NCI-H1436 (cell line): ENCODE data around the gene ALOX12B.
A peak's percentile ranks its signal among the peaks of the same experiment; 100 is the strongest.
"Not testable (repeated sequence)": the region's sequence is repeated elsewhere in the genome, so short reads cannot be mapped to it uniquely, and the experiment has no call there.

Experiments used
- DNase-seq: peaks from one replicate; lab custom pipeline; 2025; lab: John Stamatoyannopoulos, UW

ALOX12B gene

DNA sequence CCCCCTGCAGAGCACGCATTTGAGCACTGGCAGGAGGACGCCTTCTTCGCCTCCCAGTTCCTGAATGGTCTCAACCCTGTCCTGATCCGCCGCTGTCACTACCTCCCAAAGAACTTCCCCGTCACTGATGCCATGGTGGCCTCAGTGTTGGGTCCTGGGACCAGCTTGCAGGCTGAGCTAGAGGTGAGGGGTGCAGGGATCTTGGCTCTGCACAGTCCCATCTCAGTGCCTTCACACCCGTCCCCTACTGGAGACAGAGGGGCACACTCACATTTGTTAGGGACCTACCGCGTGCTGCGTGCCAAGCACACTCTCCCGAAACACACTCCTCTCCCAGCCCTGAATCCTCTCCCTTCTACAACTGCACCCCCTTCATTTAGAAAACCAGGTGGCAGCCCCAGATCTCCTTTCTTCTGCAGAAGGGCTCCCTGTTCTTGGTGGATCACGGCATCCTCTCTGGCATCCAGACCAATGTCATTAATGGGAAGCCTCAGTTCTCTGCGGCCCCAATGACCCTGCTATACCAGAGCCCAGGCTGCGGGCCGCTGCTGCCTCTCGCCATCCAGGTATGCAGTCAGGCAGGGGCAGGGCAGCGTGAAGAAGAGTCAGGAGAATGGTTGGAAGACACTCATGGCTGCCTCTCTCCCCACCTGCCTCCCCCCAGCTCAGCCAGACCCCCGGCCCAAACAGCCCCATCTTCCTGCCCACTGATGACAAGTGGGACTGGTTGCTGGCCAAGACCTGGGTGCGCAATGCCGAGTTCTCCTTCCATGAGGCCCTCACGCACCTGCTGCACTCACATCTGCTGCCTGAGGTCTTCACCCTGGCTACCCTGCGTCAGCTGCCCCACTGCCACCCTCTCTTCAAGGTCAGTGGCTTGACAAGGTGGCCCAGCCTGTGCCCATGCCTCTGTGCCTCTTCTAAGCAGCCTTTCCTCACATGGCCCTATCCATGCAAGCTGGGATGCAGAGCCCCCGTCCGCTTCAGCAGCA is 42.4 kb downstream of the ALOX12B start:
- DNase-seq = no peak

DNA sequence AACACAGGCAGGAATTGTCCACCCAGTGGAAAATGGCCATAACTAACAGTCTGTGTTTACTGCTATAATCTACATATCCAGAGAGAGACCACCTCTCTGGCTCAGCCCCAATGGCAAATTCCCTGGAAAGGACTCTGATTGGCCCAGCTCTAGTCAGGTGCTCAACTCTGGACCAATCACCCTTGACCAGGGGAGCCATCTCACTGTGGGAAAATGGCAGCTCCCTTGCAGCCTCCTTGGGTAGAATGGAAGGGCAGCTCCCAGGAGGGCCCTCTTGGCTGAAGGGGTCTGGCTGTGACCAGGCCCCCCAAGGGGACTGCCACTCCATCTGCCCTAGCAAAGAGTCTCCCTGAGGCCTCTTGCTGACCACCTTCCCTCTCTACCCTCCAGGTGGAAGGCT is 45.5 kb downstream of the ALOX12B start:
- no peak for DNase-seq

DNA sequence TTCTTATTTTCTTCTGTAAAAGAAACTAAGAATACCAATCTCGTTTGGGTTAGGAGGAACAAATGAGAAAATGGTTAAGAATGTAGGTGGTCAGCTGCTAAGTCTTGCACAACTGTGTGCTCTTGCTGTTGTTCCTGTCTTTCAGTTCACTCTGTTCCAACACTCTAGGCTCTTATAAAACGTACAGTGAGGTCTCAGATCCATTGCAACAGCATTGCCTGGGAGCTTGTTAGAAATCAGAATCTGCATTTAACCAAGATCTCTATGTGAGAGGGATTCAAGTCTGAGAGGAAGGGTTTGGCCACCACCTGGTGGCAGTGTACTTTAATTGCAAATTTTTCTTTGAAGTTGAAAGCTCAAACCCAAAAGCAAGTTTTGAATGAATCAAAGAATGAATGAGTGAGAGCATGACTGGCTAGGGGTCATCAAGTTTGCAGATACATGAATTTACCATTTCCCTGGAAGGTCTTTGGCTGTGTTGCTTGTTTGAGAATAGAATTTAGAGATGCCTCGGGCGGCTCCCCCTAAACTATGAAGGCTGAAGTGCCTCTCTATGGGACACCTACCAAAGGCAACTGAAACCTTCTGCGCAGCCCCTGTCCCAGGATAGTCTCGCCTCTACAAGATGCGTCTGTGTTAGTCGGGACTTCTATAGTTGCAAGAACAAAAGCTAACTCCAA is 46.1 kb downstream of the ALOX12B start:
- DNase-seq = peak; percentile 54

DNA sequence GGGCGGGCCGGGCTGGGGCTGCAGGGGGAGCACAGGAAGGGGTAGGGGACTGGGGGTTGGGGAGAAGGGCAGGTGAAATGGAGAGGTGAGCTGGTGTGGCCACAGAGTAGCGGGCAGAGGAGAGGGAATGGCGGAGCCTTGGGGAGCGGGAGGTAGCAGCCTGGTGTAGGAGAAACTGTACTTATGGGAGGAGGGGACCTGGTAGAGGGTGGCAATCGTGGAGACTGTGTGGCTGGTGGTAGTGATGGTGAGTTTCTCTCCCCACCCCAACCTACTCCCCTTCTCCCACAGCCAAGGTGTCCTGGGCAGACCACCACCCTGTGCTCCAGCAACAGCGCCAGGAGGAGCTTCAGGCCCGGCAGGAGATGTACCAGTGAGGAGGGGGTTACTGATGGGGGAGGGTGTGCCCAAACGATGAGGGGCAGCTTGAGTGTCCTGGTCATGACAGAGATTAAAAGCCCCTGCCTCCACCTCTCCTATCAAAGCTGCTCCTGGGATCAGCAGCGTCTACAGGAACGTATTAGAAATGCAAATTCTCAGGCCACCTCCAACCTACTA is 47.8 kb downstream of the ALOX12B start:
- DNase-seq = no peak

DNA sequence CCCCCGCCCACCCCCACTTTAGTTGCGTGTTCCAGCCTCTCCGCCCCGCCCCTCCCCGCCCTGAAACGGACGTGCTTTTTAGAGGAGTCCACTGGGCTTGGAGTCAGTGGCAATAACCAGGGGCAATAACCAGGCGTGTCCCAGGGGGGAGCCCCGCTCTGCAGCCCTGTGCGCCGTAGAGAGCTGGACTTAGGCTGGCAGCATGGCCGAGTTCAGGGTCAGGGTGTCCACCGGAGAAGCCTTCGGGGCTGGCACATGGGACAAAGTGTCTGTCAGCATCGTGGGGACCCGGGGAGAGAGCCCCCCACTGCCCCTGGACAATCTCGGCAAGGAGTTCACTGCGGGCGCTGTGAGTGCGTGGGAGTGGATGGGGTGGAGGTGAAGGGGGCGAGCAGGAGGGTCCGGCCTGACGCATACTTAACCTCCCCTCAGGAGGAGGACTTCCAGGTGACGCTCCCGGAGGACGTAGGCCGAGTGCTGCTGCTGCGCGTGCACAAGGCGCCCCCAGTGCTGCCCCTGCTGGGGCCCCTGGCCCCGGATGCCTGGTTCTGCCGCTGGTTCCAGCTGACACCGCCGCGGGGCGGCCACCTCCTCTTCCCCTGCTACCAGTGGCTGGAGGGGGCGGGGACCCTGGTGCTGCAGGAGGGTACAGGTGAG is 48.4 kb downstream of the ALOX12B start, which contains the start of gene ALOX15B:
Gene ALOX15B (plus strand): TSS at position 106 of the 657 bp plus-strand sequence. CDS start 97 bp downstream, at position 203.
- no peak for DNase-seq

- no peak for DNase-seq
Observed at GRCh38 chr17:8032442-8032841, 55.1 kb downstream of the ALOX12B start.

GRCh38 chr17:8031950-8032349 is 55.6 kb downstream of the ALOX12B start:
- DNase-seq = no peak

DNA sequence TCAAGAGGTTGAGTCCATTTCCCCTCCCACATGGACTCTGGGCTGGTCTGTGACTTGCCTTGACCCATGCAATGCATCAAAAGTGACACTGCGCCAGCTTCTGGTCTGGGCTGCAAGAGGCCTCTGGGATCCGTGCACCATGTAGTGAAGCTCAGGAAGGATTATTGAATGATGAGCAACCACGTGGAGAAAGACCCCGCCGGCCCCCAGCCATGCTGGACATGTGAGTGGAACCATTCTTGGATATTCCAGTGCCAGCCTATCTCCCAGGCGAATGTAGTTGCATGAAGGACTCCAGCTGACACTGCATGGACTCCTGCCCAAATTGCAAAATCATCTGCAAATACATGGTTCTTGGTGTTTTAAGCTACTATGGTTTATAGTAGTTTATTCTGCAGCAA is 56.3 kb downstream of the ALOX12B start:
- no peak for DNase-seq

GRCh38 chr17:8029121-8029520 is 58.4 kb downstream of the ALOX12B start:
- DNase-seq = no peak

DNA sequence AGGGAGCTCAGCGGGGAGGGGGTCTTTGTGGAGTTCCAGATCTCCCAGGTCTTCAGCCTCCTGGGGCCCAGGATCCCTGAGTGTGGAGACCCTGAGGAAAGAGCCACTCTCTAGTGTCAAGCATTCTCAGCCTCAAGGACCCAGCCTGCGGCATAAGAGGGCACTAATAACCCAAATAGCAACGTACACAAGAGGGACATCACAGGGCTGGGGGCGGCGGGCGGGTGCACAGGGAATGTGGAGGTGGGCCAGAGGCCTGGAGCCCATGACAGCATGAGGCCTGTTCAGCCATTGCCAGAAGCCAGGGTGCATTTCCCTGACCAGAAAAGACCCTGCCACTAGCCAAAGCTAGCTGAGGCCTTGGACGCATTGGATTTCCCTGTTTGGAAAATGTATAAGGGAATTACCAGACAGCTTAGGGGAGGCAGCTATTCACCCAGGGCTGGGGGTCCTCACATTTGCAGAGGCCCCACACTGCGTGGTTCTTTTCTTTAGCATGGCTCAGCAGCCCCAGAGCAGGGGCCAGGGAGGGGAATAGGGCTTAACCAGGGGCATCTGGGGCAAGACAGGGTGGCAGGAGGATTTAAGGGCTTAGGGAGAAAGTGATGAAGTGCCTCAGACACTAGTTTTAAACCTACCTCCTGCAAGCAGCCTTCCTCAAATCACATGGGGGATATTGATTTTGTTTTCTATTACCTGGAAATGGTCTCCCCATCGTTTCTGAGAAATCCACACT is 62.2 kb downstream of the ALOX12B start:
- DNase-seq = no peak

- not testable (repeated sequence) for DNase-seq
Observed at GRCh38 chr17:8024161-8024560, 63.4 kb downstream of the ALOX12B start.
